GM12878 (cell line): ENCODE data around the gene CPLX1. TPM values are rescaled to one million over a fixed set of nuclear protein-coding genes. Genes with fewer than 3 reads are reported as not detected.

Experiments used
- ATAC-seq: fragments of 200-7000 bp; cut with Tn5 transposase; 3 replicates; pipeline ENCODE4 v1.9.1; 2020; ENCODE audit warnings: mild to moderate bottlenecking, moderate library complexity
- BruUV-seq: library from RNA; stranded (reverse); fragments of 400-500 nt; replicated peaks from 2 replicates; lab custom pipeline; 2021; lab: Mats Ljungman, UMichigan
- CTCF ChIA-PET: fragments of 300-600 bp; sonication (Branson Sonifier 250); formaldehyde crosslinking; extraction: SDS; loops from one replicate; lab custom pipeline; 2021; ENCODE audit warnings: inconsistent platforms; lab: Yijun Ruan, JAX
- POLR2A ChIA-PET: fragments of 350-600 bp; formaldehyde crosslinking; extraction: SDS; loops from one replicate; lab custom pipeline; 2021; ENCODE audit warnings: inconsistent platforms; lab: Charles Lee
- RAD21 ChIA-PET: fragments of 300-600 bp; sonication (Branson Sonifier 250); formaldehyde crosslinking; loops from one replicate; lab custom pipeline; 2023; ENCODE audit warnings: antibody characterized with exemption; ENCODE audit not compliant: unreplicated experiment; lab: Charles Lee
- SMC1A ChIA-PET: fragments of 300-600 bp; sonication (Branson Sonifier 250); formaldehyde crosslinking; loops from one replicate; lab custom pipeline; 2023; ENCODE audit not compliant: unreplicated experiment, uncharacterized antibody; lab: Charles Lee
- DNase-seq: peaks from one replicate; pipeline ENCODE4 v3.0.0-alpha.2; 2011; ENCODE audit warnings: low read depth, low spot score
- FAIRE-seq: peaks from 3 replicates; lab custom pipeline; 2011; peaks lifted over from hg19 to GRCh38; lab: Jason Lieb, UNC
- H2AFZ ChIP-seq: 2 replicates; pipeline ENCODE4 v1.6.0; 2011; ENCODE audit warnings: low read depth, low read length, control low read depth; ENCODE audit not compliant: control insufficient read depth
- H3K27ac ChIP-seq: 2 replicates; pipeline ENCODE4 v1.5.1; 2011; ENCODE audit warnings: control low read depth; ENCODE audit not compliant: control insufficient read depth, insufficient read depth
- H3K27me3 ChIP-seq, 2 experiments: replicated peaks in 1 of 2; 2 replicates each; pipeline versions ENCODE4 v1.6.0 to v1.6.1; 2011; ENCODE audit warnings: low read length in 1 of 2; ENCODE audit not compliant: control insufficient read depth in 2 of 2, insufficient read depth in 2 of 2
- H3K36me3 ChIP-seq, 2 experiments: 2 replicates each; pipeline ENCODE4 v1.5.1; 2011; ENCODE audit warnings: low read length in 1 of 2; ENCODE audit not compliant: control insufficient read depth in 2 of 2, insufficient read depth in 2 of 2
- H3K4me1 ChIP-seq: 2 replicates; pipeline ENCODE4 v1.6.1; 2011; ENCODE audit warnings: mild to moderate bottlenecking, low read length, moderate library complexity, mixed read lengths; ENCODE audit not compliant: control insufficient read depth, insufficient read depth
- H3K4me2 ChIP-seq: 2 replicates; pipeline ENCODE4 v1.6.0; 2011; ENCODE audit warnings: control low read depth; ENCODE audit not compliant: control insufficient read depth, insufficient read depth
- H3K4me3 ChIP-seq: fragments of 200-600 bp; sonication (generic); 2 replicates; pipeline ENCODE4 v1.5.1; 2016
- H3K79me2 ChIP-seq: 2 replicates; pipeline ENCODE4 v1.6.0; 2011; ENCODE audit warnings: low read length; ENCODE audit not compliant: control insufficient read depth, insufficient read depth
- H3K9ac ChIP-seq: 2 replicates; pipeline ENCODE4 v1.8.0; 2011; ENCODE audit warnings: low read length, control low read depth, mixed read lengths; ENCODE audit not compliant: control insufficient read depth, insufficient read depth
- H3K9me3 ChIP-seq: replicated peaks from 3 replicates; pipeline ENCODE4 v1.5.1; 2011; ENCODE audit warnings: mild to moderate bottlenecking, low read length; ENCODE audit not compliant: control insufficient read depth, insufficient read depth
- H4K20me1 ChIP-seq: 2 replicates; pipeline ENCODE4 v1.6.0; 2011; ENCODE audit not compliant: control insufficient read depth, insufficient read depth
- ATF7 ChIP-seq: fragments of 450-650 bp; IDR thresholded peaks from 2 replicates; pipeline ENCODE4 v1.6.1; 2016; ENCODE audit warnings: low read depth, mild to moderate bottlenecking
- CREM ChIP-seq: IDR thresholded peaks from 2 replicates; pipeline ENCODE4 v1.6.1; 2014; ENCODE audit warnings: antibody characterized with exemption, low read depth
- ELK1 ChIP-seq: IDR thresholded peaks from 2 replicates; pipeline ENCODE4 v1.6.1; 2012; ENCODE audit warnings: low read depth, low read length, improper control_type of control experiment
- ETV6 ChIP-seq, 2 experiments: fragments of 450-650 bp in 1 of 2; IDR thresholded peaks in 1 of 2; conservative IDR thresholded peaks in 1 of 2; 2 replicates each; pipeline ENCODE4 v1.6.1; 2014; ENCODE audit warnings: antibody characterized with exemption in 1 of 2, borderline replicate concordance in 1 of 2, low read depth in 1 of 2, mild to moderate bottlenecking in 1 of 2, moderate library complexity in 1 of 2
- FOXM1 ChIP-seq: IDR thresholded peaks from 2 replicates; pipeline ENCODE4 v1.6.1; 2012; ENCODE audit warnings: low read depth, mild to moderate bottlenecking, inconsistent platforms, low read length, moderate library complexity
- HDAC6 ChIP-seq: fragments of 200-600 bp; sonication (generic); IDR thresholded peaks from one replicate; pipeline ENCODE4 v1.8.0; 2017; ENCODE audit warnings: antibody characterized with exemption; ENCODE audit not compliant: unreplicated experiment
- MEF2A ChIP-seq: IDR thresholded peaks from 2 replicates; pipeline ENCODE4 v1.6.1; 2011; ENCODE audit warnings: low read depth, mild to moderate bottlenecking, low read length, moderate library complexity; ENCODE audit not compliant: insufficient read depth
- NR2C2 ChIP-seq: IDR thresholded peaks from 2 replicates; pipeline ENCODE4 v1.6.1; 2011; ENCODE audit warnings: borderline replicate concordance, low read depth; ENCODE audit not compliant: control insufficient read depth, insufficient read length
- NRF1 ChIP-seq: conservative IDR thresholded peaks from 2 replicates; pipeline ENCODE4 v1.6.1; 2011; ENCODE audit warnings: mild to moderate bottlenecking, low read depth, low read length, improper control_type of control experiment
- SREBF2 ChIP-seq: IDR thresholded peaks from 2 replicates; pipeline ENCODE4 v1.6.1; 2012; ENCODE audit warnings: mild to moderate bottlenecking, low read length
- WGBS: methylation state at CpG from one replicate; pipeline ENCODE4 v1.1.6; 2016; ENCODE audit warnings: low lambda C conversion rate; ENCODE audit not compliant: insufficient replicate concordance, insufficient coverage; ENCODE audit errors: missing lambda C conversion rate; 5-methylcytosine and 5-hydroxymethylcytosine counted together
- in situ Hi-C: fragments of 300-500 bp; cut with MboI; formaldehyde crosslinking; loops from 9 replicates; pipeline ENCODE4 v1.14.3; 2018; ENCODE audit warnings: mixed read lengths
- intact Hi-C: fragments of 100-400 bp; cut with micrococcal nuclease; formaldehyde crosslinking; loops from one replicate; pipeline ENCODE4 v1.14.2; 2022; ENCODE audit not compliant: unreplicated experiment
- polyA plus RNA-seq, 11 experiments: library from polyadenylated mRNA; depleted of rRNA in 4 of 11; unstranded in 6 of 11; stranded (reverse) in 5 of 11; fragments of >200 nt; fragmentation: Nextera tagmentation in 4 of 11; fragmentation: Illumina TruSeq in 1 of 11; extraction: Ambion mirVana in 4 of 11; extraction: Trizol in 1 of 11; gene quantifications; 1 replicate in 1 of 11; 2 replicates in 10 of 11; pipeline versions ENCODE4 v1.2.1 to v1.2.3, GENCODE V29; 2011 to 2016; ENCODE audit warnings: inconsistent platforms in 2 of 11, missing spikeins in 2 of 11, low read depth in 1 of 11
- total RNA-seq, 4 experiments: library from RNA; depleted of rRNA in 3 of 4; stranded (reverse); fragments of >200 nt in 3 of 4; fragmentation: Illumina TruSeq in 1 of 4; extraction: Trizol in 1 of 4; gene quantifications; 2 replicates each; pipeline versions ENCODE4 v1.2.1 to v1.2.3, GENCODE V29; 2013 to 2021
- TF ChIP-seq, protein P1 (sequence below): fragments of 150-350 bp; IDR thresholded peaks from 2 replicates; pipeline ENCODE4 v1.6.1; 2016; ENCODE audit warnings: low read depth, low read length
- TF ChIP-seq, protein P2 (sequence below): IDR thresholded peaks from 2 replicates; pipeline ENCODE4 v1.6.1; 2012; ENCODE audit warnings: low read length, inconsistent platforms
- TF ChIP-seq, protein P3 (sequence below): fragments of 450-650 bp; conservative IDR thresholded peaks from 2 replicates; pipeline ENCODE4 v1.6.1; 2017; ENCODE audit warnings: mild to moderate bottlenecking, moderate library complexity

CPLX1 gene
- total and polyA plus RNA-seq, 10 of the 15 experiments (the other 5 are each of a cell fraction or from before 2014, with no cell fraction given), result 0.04 to 1.2 (median 0.13) TPM; not detected in 5

- ChIA-PET POLR2A (interaction anchor here (0.6 kb wide), 1 partner anchor 24 kb away, joined by 3 read pairs; no protein-coding TSS in a partner anchor), RAD21 (no interaction called here), CTCF (interaction anchor here (0.9 to 1.7 kb wide), 2 partner anchors 9 to 231 kb away, joined by 3 to 5 read pairs; no protein-coding TSS in a partner anchor), SMC1A (interaction anchor here (1.1 kb wide), 1 partner anchor 19 kb away, joined by 3 read pairs; no protein-coding TSS in a partner anchor)
- no peaks in the 10 kb centered on the region for H3K79me2 ChIP-seq
- no peaks in the 10 kb centered on the region for H4K20me1 ChIP-seq
- no peaks in the 10 kb centered on the region for H3K27me3 ChIP-seq
- ATAC-seq, result no peak
- no TSS peak for BruUV-seq
- H3K9ac ChIP-seq, result no peak overlapping the region
- H3K36me3 ChIP-seq, result peaks cover 6 to 13% of the 10 kb centered on the region in 2 experiments
- 90% methylated on average over 20 of the region's 20 CpGs for WGBS
- no peak for DNase-seq
- in situ Hi-C loops (no loop called here), intact Hi-C loops (no loop called here)
- no peak overlapping the region for H3K4me2 ChIP-seq
- no peaks in the 10 kb centered on the region for H3K4me1 ChIP-seq
- H2AFZ ChIP-seq, result no peak overlapping the region
- H3K4me3 ChIP-seq, result no peak overlapping the region
- no peaks in the 10 kb centered on the region for H3K9me3 ChIP-seq
- no peak overlapping the region for H3K27ac ChIP-seq
- no peak for FAIRE-seq
- TF ChIP-seq, protein P1, sequence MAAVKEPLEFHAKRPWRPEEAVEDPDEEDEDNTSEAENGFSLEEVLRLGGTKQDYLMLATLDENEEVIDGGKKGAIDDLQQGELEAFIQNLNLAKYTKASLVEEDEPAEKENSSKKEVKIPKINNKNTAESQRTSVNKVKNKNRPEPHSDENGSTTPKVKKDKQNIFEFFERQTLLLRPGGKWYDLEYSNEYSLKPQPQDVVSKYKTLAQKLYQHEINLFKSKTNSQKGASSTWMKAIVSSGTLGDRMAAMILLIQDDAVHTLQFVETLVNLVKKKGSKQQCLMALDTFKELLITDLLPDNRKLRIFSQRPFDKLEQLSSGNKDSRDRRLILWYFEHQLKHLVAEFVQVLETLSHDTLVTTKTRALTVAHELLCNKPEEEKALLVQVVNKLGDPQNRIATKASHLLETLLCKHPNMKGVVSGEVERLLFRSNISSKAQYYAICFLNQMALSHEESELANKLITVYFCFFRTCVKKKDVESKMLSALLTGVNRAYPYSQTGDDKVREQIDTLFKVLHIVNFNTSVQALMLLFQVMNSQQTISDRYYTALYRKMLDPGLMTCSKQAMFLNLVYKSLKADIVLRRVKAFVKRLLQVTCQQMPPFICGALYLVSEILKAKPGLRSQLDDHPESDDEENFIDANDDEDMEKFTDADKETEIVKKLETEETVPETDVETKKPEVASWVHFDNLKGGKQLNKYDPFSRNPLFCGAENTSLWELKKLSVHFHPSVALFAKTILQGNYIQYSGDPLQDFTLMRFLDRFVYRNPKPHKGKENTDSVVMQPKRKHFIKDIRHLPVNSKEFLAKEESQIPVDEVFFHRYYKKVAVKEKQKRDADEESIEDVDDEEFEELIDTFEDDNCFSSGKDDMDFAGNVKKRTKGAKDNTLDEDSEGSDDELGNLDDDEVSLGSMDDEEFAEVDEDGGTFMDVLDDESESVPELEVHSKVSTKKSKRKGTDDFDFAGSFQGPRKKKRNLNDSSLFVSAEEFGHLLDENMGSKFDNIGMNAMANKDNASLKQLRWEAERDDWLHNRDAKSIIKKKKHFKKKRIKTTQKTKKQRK, result no peak
- TF ChIP-seq FOXM1 (no peak), ATF7 (no peak), MEF2A (no peak), CREM (no peak), NR2C2 (no peak), ETV6 (conservative IDR thresholded peaks at IDR 0.05 in 1 of 2, IDR thresholded peaks at IDR 0.05 in 1 of 2; ENCODE audit: borderline replicate concordance in 1 of 2, low read depth in 1 of 2) (no peak), HDAC6 (no peak), ELK1 (no peak), SREBF2 (no peak), NRF1 (no peak)
- TF ChIP-seq, protein P2, sequence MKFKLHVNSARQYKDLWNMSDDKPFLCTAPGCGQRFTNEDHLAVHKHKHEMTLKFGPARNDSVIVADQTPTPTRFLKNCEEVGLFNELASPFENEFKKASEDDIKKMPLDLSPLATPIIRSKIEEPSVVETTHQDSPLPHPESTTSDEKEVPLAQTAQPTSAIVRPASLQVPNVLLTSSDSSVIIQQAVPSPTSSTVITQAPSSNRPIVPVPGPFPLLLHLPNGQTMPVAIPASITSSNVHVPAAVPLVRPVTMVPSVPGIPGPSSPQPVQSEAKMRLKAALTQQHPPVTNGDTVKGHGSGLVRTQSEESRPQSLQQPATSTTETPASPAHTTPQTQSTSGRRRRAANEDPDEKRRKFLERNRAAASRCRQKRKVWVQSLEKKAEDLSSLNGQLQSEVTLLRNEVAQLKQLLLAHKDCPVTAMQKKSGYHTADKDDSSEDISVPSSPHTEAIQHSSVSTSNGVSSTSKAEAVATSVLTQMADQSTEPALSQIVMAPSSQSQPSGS, result no peak
- TF ChIP-seq, protein P3, sequence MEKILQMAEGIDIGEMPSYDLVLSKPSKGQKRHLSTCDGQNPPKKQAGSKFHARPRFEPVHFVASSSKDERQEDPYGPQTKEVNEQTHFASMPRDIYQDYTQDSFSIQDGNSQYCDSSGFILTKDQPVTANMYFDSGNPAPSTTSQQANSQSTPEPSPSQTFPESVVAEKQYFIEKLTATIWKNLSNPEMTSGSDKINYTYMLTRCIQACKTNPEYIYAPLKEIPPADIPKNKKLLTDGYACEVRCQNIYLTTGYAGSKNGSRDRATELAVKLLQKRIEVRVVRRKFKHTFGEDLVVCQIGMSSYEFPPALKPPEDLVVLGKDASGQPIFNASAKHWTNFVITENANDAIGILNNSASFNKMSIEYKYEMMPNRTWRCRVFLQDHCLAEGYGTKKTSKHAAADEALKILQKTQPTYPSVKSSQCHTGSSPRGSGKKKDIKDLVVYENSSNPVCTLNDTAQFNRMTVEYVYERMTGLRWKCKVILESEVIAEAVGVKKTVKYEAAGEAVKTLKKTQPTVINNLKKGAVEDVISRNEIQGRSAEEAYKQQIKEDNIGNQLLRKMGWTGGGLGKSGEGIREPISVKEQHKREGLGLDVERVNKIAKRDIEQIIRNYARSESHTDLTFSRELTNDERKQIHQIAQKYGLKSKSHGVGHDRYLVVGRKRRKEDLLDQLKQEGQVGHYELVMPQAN, result no peak
Observed at GRCh38 chr4:757111-757510, 68.8 kb downstream of the CPLX1 start.
